GM19324 (cell line): ENCODE measurements around the gene GASK1A.
"Not testable (repeated sequence)": the region's sequence is repeated elsewhere in the genome, so short reads cannot be mapped to it uniquely, and the experiment has no call there.

Experiments
- ATAC-seq: cut with Tn5 transposase; IDR thresholded peaks from one replicate; pipeline ENCODE4 v1.9.1; 2021; ENCODE audit warnings: mild to moderate bottlenecking, moderate library complexity; ENCODE audit not compliant: unreplicated experiment, low FRiP score

The GASK1A gene

GRCh38 chr3:43055806-43056770, 77.0 kb downstream of the GASK1A start:
- ATAC-seq: no peak

- no peak for ATAC-seq
Observed at GRCh38 chr3:43059456-43059855, 80.3 kb downstream of the GASK1A start.

GRCh38 chr3:43061101-43061895, 82.2 kb downstream of the GASK1A start:
- ATAC-seq: no peak

GRCh38 chr3:43062040-43062563, 83.0 kb downstream of the GASK1A start:
- no peak for ATAC-seq

- no peak for ATAC-seq
Observed at GRCh38 chr3:43062564-43063040, 83.5 kb downstream of the GASK1A start.

- no peak for ATAC-seq
Observed at GRCh38 chr3:43063114-43063513, 84.0 kb downstream of the GASK1A start.

- not testable (repeated sequence) for ATAC-seq
Observed at GRCh38 chr3:43070670-43071069, 91.6 kb downstream of the GASK1A start.

- no peak for ATAC-seq
Observed at GRCh38 chr3:43071313-43071893, 92.3 kb downstream of the GASK1A start.

- ATAC-seq: no peak
Observed at GRCh38 chr3:43072361-43072760, 93.2 kb downstream of the GASK1A start.

GRCh38 chr3:43073116-43073835, 94.2 kb downstream of the GASK1A start:
- no peak for ATAC-seq

GRCh38 chr3:43073836-43074220, 94.7 kb downstream of the GASK1A start:
- no peak for ATAC-seq

- ATAC-seq: no peak
Observed at GRCh38 chr3:43074482-43074881, 95.4 kb downstream of the GASK1A start.

GRCh38 chr3:43074901-43075689, 96.0 kb downstream of the GASK1A start:
- no peak for ATAC-seq

- ATAC-seq: no peak
Observed at GRCh38 chr3:43075904-43076661, 97.0 kb downstream of the GASK1A start.

- no peak for ATAC-seq
Observed at GRCh38 chr3:43076857-43077256, 97.7 kb downstream of the GASK1A start.

- no peak for ATAC-seq
Observed at GRCh38 chr3:43077261-43077660, 98.2 kb downstream of the GASK1A start.

GRCh38 chr3:43077707-43078106, 98.6 kb downstream of the GASK1A start:
- ATAC-seq: no peak

GRCh38 chr3:43079536-43080332, 100.6 kb downstream of the GASK1A start:
- no peak for ATAC-seq
